Neural cell (in vitro differentiated cells): Measurements from ENCODE around the gene HIP1. TPM values are rescaled to one million over a fixed set of nuclear protein-coding genes. Genes with fewer than 3 reads are reported as not detected.

Source experiments
- H2AFZ ChIP-seq: fragments of 200-600, 300-800 bp; sonication (generic), shearing (Covaris generic); 2 replicates; pipeline ENCODE4 v1.6.0; 2014; ENCODE audit warnings: low read depth, mild to moderate bottlenecking, antibody characterized with exemption, low read length, moderate library complexity
- H3F3A ChIP-seq: fragments of 200-600 bp; shearing (Covaris generic); 2 replicates; pipeline ENCODE4 v1.6.1; 2016; ENCODE audit warnings: mild to moderate bottlenecking, moderate library complexity, mixed read lengths, antibody characterized with exemption, low read length; ENCODE audit not compliant: insufficient read depth, poor library complexity, severe bottlenecking
- H3K27ac ChIP-seq: fragments of 200-600, 300-800 bp; sonication (generic), shearing (Covaris generic); 2 replicates; pipeline ENCODE4 v1.5.1; 2014; ENCODE audit warnings: mild to moderate bottlenecking, low read length, moderate library complexity
- H3K27me3 ChIP-seq: fragments of 300-800, 200-600 bp; sonication (generic), shearing (Covaris generic); 2 replicates; pipeline ENCODE4 v1.6.0; 2014; ENCODE audit warnings: mild to moderate bottlenecking, low read depth, low read length, moderate library complexity; ENCODE audit not compliant: insufficient read depth
- H3K36me3 ChIP-seq: fragments of 300-800, 200-600 bp; sonication (generic), shearing (Covaris generic); 2 replicates; pipeline ENCODE4 v1.5.1; 2014; ENCODE audit warnings: mild to moderate bottlenecking, antibody characterized with exemption, low read length, moderate library complexity; ENCODE audit not compliant: insufficient read depth
- H3K4me2 ChIP-seq: fragments of 300-800, 200-600 bp; sonication (generic), shearing (Covaris generic); 2 replicates; pipeline ENCODE4 v1.6.0; 2014; ENCODE audit warnings: mild to moderate bottlenecking, low read length
- H3K4me3 ChIP-seq: fragments of 300-800, 200-600 bp; sonication (generic), shearing (Covaris generic); 2 replicates; pipeline ENCODE4 v1.5.1; 2014; ENCODE audit warnings: mild to moderate bottlenecking, low read length, moderate library complexity
- H3K79me2 ChIP-seq: fragments of 200-600 bp; shearing (Covaris generic); replicated peaks from 2 replicates; pipeline ENCODE4 v1.6.0; 2014; ENCODE audit warnings: mild to moderate bottlenecking, low read length, moderate library complexity; ENCODE audit not compliant: insufficient read depth
- H3K9ac ChIP-seq: fragments of 300-800, 200-600 bp; sonication (generic), shearing (Covaris generic); 2 replicates; pipeline ENCODE4 v1.6.1; 2016; ENCODE audit warnings: mild to moderate bottlenecking, low read length, mixed read lengths
- H3K9me2 ChIP-seq: fragments of 200-600 bp; shearing (Covaris generic); 2 replicates; pipeline ENCODE4 v1.6.1; 2016; ENCODE audit warnings: mild to moderate bottlenecking, low read length, mixed read lengths; ENCODE audit not compliant: insufficient read depth
- H3K9me3 ChIP-seq: fragments of 200-600, 300-800 bp; sonication (generic), shearing (Covaris generic); 2 replicates; pipeline ENCODE4 v1.6.1; 2016; ENCODE audit warnings: mild to moderate bottlenecking, mixed run types, low read length, moderate library complexity, mixed read lengths
- H4K20me1 ChIP-seq: fragments of 200-600 bp; shearing (Covaris generic); 2 replicates; pipeline ENCODE4 v1.6.1; 2016; ENCODE audit warnings: mild to moderate bottlenecking, mixed run types; ENCODE audit not compliant: insufficient read depth
- CTCF ChIP-seq: fragments of 450-650 bp; IDR thresholded peaks from 2 replicates; pipeline ENCODE4 v1.5.1; 2014; ENCODE audit warnings: antibody characterized with exemption, mild to moderate bottlenecking, moderate library complexity; ENCODE audit not compliant: poor library complexity, severe bottlenecking
- EP300 ChIP-seq: fragments of 450-650 bp; conservative IDR thresholded peaks from 2 replicates; pipeline ENCODE4 v1.6.1; 2014; ENCODE audit warnings: antibody characterized with exemption, mild to moderate bottlenecking, moderate library complexity; ENCODE audit not compliant: poor library complexity, severe bottlenecking
- EZH2 ChIP-seq: fragments of 200-600, 300-800 bp; shearing (Covaris generic), sonication (generic); IDR thresholded peaks from 2 replicates; pipeline ENCODE4 v1.6.1; 2014; ENCODE audit warnings: antibody characterized with exemption, low read length, borderline replicate concordance, mild to moderate bottlenecking; ENCODE audit not compliant: insufficient read depth, poor library complexity, severe bottlenecking
- MXI1 ChIP-seq: fragments of 450-650 bp; conservative IDR thresholded peaks from 2 replicates; pipeline ENCODE4 v1.6.1; 2014; ENCODE audit warnings: antibody characterized with exemption, mild to moderate bottlenecking; ENCODE audit not compliant: poor library complexity, severe bottlenecking
- POLR2AphosphoS5 ChIP-seq: IDR thresholded peaks from 2 replicates; pipeline ENCODE4 v1.6.1; 2012
- RAD21 ChIP-seq: fragments of 450-650 bp; conservative IDR thresholded peaks from 2 replicates; pipeline ENCODE4 v1.6.1; 2014; ENCODE audit warnings: antibody characterized with exemption, mild to moderate bottlenecking, moderate library complexity
- REST ChIP-seq: IDR thresholded peaks from 2 replicates; pipeline ENCODE4 v1.6.1; 2012; ENCODE audit warnings: borderline replicate concordance
- SMC3 ChIP-seq: fragments of 450-650 bp; conservative IDR thresholded peaks from 2 replicates; pipeline ENCODE4 v1.6.1; 2014; ENCODE audit warnings: antibody characterized with exemption, mild to moderate bottlenecking, moderate library complexity; ENCODE audit not compliant: poor library complexity
- TAF1 ChIP-seq: IDR thresholded peaks from 2 replicates; pipeline ENCODE4 v1.6.1; 2012; ENCODE audit warnings: low read depth
- polyA plus RNA-seq: library from polyadenylated mRNA; depleted of rRNA; stranded (reverse); fragments of >200 nt; gene quantifications from 2 replicates; pipeline ENCODE4 v1.2.3, GENCODE V29; 2014

The HIP1 gene
- polyA plus RNA-seq, 1 donor from 2014 or later: 12.9 TPM

DNA sequence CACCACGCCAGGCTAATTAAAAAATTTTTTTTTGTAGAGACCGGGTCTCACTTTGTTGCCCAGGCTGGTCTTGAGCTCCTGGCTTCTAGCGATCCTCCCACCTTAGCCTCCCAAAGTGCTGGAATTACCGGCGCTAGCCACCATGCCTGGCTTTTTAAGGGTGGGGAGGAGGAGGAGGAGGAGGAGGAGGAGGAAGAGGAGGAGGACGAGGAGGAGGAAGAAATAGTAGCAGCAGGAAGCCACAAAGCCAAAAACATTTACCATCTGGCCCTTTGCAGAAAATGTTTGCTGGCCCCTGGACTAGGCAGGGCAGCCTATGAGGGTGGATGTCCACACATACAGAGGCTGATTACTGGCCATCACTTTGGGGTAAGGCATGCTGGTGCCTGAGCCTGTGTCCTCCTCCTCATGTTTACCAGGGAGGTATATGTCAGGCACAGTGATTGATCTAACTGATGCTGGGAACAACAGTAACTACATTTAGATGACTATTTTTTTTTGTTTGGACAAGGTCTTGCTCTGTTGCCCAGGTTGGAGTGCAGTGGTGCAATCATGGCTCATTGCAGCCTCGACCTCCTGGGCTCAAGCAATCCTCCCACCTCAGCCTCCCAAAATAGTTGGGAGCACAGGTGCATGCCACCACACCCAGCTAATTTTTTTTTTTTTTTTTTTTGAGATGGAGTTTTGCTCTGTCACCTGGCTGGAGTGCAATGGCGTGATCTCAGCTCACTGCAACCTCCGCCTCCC is 122.1 kb downstream of the HIP1 start:
- Histone ChIP-seq H3K27me3 (no peaks in the 10 kb centered on the region), H2AFZ (no peak overlapping the region), H3K9me3 (no peaks in the 10 kb centered on the region), H3K36me3 (no peaks in the 10 kb centered on the region), H3K79me2 (no peaks in the 10 kb centered on the region), H4K20me1 (no peaks in the 10 kb centered on the region), H3K27ac (no peak overlapping the region), H3K9ac (no peak overlapping the region), H3F3A (no peaks in the 10 kb centered on the region), H3K4me2 (no peak overlapping the region), H3K4me3 (no peak overlapping the region), H3K9me2 (no peaks in the 10 kb centered on the region)
- TF ChIP-seq EP300: no peak
- TF ChIP-seq CTCF: no peak
- no peak for TF ChIP-seq RAD21
- TF ChIP-seq MXI1: no peak
- TF ChIP-seq SMC3: no peak
- TF ChIP-seq POLR2AphosphoS5: no peak
- TF ChIP-seq EZH2: no peak
- TF ChIP-seq REST: no peak
- TF ChIP-seq TAF1: no peak

DNA sequence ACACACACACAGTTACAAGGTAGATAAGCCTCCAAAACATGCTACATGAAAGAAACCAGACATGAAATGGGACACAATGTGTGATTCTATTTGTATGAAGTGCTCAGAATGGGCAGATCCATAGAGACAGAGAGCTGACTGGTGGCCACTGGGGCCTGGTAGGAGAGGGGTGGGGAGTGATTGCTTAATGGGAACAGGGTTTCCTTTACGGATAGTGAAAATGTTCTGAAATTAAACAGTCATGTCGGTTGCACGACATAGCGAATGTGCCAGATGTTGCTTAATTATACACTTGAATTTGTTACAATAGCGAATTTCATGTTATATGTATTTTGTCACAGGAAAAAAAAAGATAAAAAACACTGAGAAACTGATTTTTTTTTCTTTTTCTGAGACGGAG is 124.3 kb downstream of the HIP1 start:
- Histone ChIP-seq H4K20me1 (no peaks in the 10 kb centered on the region), H3K4me3 (no peak overlapping the region), H3F3A (no peaks in the 10 kb centered on the region), H3K4me2 (no peak overlapping the region), H3K27me3 (no peaks in the 10 kb centered on the region), H3K27ac (no peak overlapping the region), H2AFZ (no peak overlapping the region), H3K9me3 (no peaks in the 10 kb centered on the region), H3K36me3 (no peaks in the 10 kb centered on the region), H3K9me2 (no peaks in the 10 kb centered on the region), H3K79me2 (no peaks in the 10 kb centered on the region), H3K9ac (no peak overlapping the region)
- TF ChIP-seq CTCF (no peak), EP300 (no peak)
